ENCODE results near the gene SHISAL1.

- TF ChIP-seq CTCF (IDR thresholded peaks at IDR 0.05; ENCODE audit: extremely low read depth in 1 of 2, insufficient read depth in 1 of 2, low read depth in 1 of 2, low read length in 2 of 2) (no peak), POLR2A (IDR thresholded peaks at IDR 0.05; ENCODE audit: low read depth, low read length) (no peak), EZH2 (IDR thresholded peaks at IDR 0.05; ENCODE audit: borderline replicate concordance, low read depth, low read length, severe bottlenecking) (no peak), FOS (IDR thresholded peaks at IDR 0.05; ENCODE audit: borderline replicate concordance, insufficient read depth, low read length) (no peak), MYC (IDR thresholded peaks at IDR 0.05; ENCODE audit: low read depth, low read length) (no peak)
- TF ChIP-seq, protein P1, sequence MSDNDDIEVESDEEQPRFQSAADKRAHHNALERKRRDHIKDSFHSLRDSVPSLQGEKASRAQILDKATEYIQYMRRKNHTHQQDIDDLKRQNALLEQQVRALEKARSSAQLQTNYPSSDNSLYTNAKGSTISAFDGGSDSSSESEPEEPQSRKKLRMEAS (IDR thresholded peaks at IDR 0.05; ENCODE audit: insufficient read depth, insufficient read length), result no peak
These were observed 42.8 kb downstream of the SHISAL1 start for GRCh38 chr22:44269757-44270555.
